ENCODE results near the gene SMYD3. TPM values are rescaled to one million over a fixed set of nuclear protein-coding genes. Genes with fewer than 3 reads are reported as not detected.

SMYD3 gene
- total RNA-seq, 1 experiment from 2014 or later = 33.4 TPM

GRCh38 chr1:245878585-245878984 is 628.5 kb downstream of the SMYD3 start:
- in situ Hi-C loops (cut with HindIII; ENCODE audit: low pct_unique_long_range_greater_than_20kb, low sequenced_read_pairs) = no loop called here
- DNase-seq (ENCODE audit: low read depth, low spot score) = no peak

- no peak for DNase-seq (ENCODE audit: low read depth, low spot score)
- in situ Hi-C loops (cut with HindIII; ENCODE audit: low pct_unique_long_range_greater_than_20kb, low sequenced_read_pairs) = no loop called here
Measured at GRCh38 chr1:245877976-245878375, 629.1 kb downstream of the SMYD3 start.

GRCh38 chr1:245876586-245876985 is 630.5 kb downstream of the SMYD3 start:
- in situ Hi-C loops (cut with HindIII; ENCODE audit: low pct_unique_long_range_greater_than_20kb, low sequenced_read_pairs) = no loop called here
- DNase-seq (ENCODE audit: low read depth, low spot score) = no peak

- in situ Hi-C loops (cut with HindIII; ENCODE audit: low pct_unique_long_range_greater_than_20kb, low sequenced_read_pairs) = no loop called here
- no peak for DNase-seq (ENCODE audit: low read depth, low spot score)
Measured at GRCh38 chr1:245875581-245876261, 631.4 kb downstream of the SMYD3 start.

- in situ Hi-C loops (cut with HindIII; ENCODE audit: low pct_unique_long_range_greater_than_20kb, low sequenced_read_pairs) = no loop called here
- no peak for DNase-seq (ENCODE audit: low read depth, low spot score)
Measured at GRCh38 chr1:245874942-245875580, 632.0 kb downstream of the SMYD3 start.

GRCh38 chr1:245873883-245874671 is 633.0 kb downstream of the SMYD3 start:
- no peak for DNase-seq (ENCODE audit: low read depth, low spot score)
- in situ Hi-C loops (cut with HindIII; ENCODE audit: low pct_unique_long_range_greater_than_20kb, low sequenced_read_pairs) = no loop called here

GRCh38 chr1:245873068-245873467 is 634.0 kb downstream of the SMYD3 start:
- in situ Hi-C loops (cut with HindIII; ENCODE audit: low pct_unique_long_range_greater_than_20kb, low sequenced_read_pairs) = no loop called here
- no peak for DNase-seq (ENCODE audit: low read depth, low spot score)

- in situ Hi-C loops (cut with HindIII; ENCODE audit: low pct_unique_long_range_greater_than_20kb, low sequenced_read_pairs) = no loop called here
- DNase-seq (ENCODE audit: low read depth, low spot score) = no peak
Measured at GRCh38 chr1:245872475-245872874, 634.6 kb downstream of the SMYD3 start.

GRCh38 chr1:245871915-245872314 is 635.2 kb downstream of the SMYD3 start:
- no peak for DNase-seq (ENCODE audit: low read depth, low spot score)

GRCh38 chr1:245871191-245871590 is 635.9 kb downstream of the SMYD3 start:
- in situ Hi-C loops (cut with HindIII; ENCODE audit: low pct_unique_long_range_greater_than_20kb, low sequenced_read_pairs) = no loop called here
- no peak for DNase-seq (ENCODE audit: low read depth, low spot score)

More at GRCh38 chr1:245871915-245872314, 635.2 kb downstream of the SMYD3 start:
- in situ Hi-C loops (cut with HindIII; ENCODE audit: low pct_unique_long_range_greater_than_20kb, low sequenced_read_pairs) = no loop called here

GRCh38 chr1:245870698-245871097 is 636.4 kb downstream of the SMYD3 start:
- no peak for DNase-seq (ENCODE audit: low read depth, low spot score)
- in situ Hi-C loops (cut with HindIII; ENCODE audit: low pct_unique_long_range_greater_than_20kb, low sequenced_read_pairs) = no loop called here

- no peak for DNase-seq (ENCODE audit: low read depth, low spot score)
- in situ Hi-C loops (cut with HindIII; ENCODE audit: low pct_unique_long_range_greater_than_20kb, low sequenced_read_pairs) = no loop called here
Measured at GRCh38 chr1:245869847-245870246, 637.2 kb downstream of the SMYD3 start.

- in situ Hi-C loops (cut with HindIII; ENCODE audit: low pct_unique_long_range_greater_than_20kb, low sequenced_read_pairs) = no loop called here
- no peak for DNase-seq (ENCODE audit: low read depth, low spot score)
Measured at GRCh38 chr1:245867738-245868137, 639.3 kb downstream of the SMYD3 start.

- in situ Hi-C loops (cut with HindIII; ENCODE audit: low pct_unique_long_range_greater_than_20kb, low sequenced_read_pairs) = no loop called here
- DNase-seq (ENCODE audit: low read depth, low spot score) = no peak
Measured at GRCh38 chr1:245864872-245865271, 642.2 kb downstream of the SMYD3 start.

GRCh38 chr1:245863566-245864184 is 643.4 kb downstream of the SMYD3 start:
- in situ Hi-C loops (cut with HindIII; ENCODE audit: low pct_unique_long_range_greater_than_20kb, low sequenced_read_pairs) = no loop called here
- no peak for DNase-seq (ENCODE audit: low read depth, low spot score)

GRCh38 chr1:245862812-245863540 is 644.1 kb downstream of the SMYD3 start:
- DNase-seq (ENCODE audit: low read depth, low spot score) = no peak
- in situ Hi-C loops (cut with HindIII; ENCODE audit: low pct_unique_long_range_greater_than_20kb, low sequenced_read_pairs) = no loop called here

GRCh38 chr1:245860657-245861544 is 646.2 kb downstream of the SMYD3 start:
- in situ Hi-C loops (cut with HindIII; ENCODE audit: low pct_unique_long_range_greater_than_20kb, low sequenced_read_pairs) = no loop called here
- DNase-seq (ENCODE audit: low read depth, low spot score) = no peak
